SK-N-SH (cell line): ENCODE results near the gene GAS7. TPM values are rescaled to one million over a fixed set of nuclear protein-coding genes. Genes with fewer than 3 reads are reported as not detected.

Source experiments
- CTCF ChIA-PET: fragments of 300-600, 350-600 bp; formaldehyde crosslinking; extraction: SDS; loops from one replicate; lab custom pipeline; 2021; lab: Yijun Ruan, JAX
- POLR2A ChIA-PET: fragments of 350-600 bp; sonication (Branson Sonifier 250); formaldehyde crosslinking; extraction: SDS; loops from one replicate; lab custom pipeline; 2020; ENCODE audit warnings: antibody characterized with exemption, inconsistent platforms; lab: Yijun Ruan, JAX
- DNase-seq: peaks from one replicate; pipeline ENCODE4 v3.0.0; 2012
- H2AFZ ChIP-seq: fragments of 200-600 bp; sonication (generic); 2 replicates; pipeline ENCODE4 v1.8.1; 2016; ENCODE audit warnings: antibody characterized with exemption, mild to moderate bottlenecking, low read depth
- H3F3A ChIP-seq: fragments of 200-600 bp; sonication (generic); replicated peaks from 2 replicates; pipeline ENCODE3; 2016; ENCODE audit warnings: antibody characterized with exemption, mild to moderate bottlenecking; ENCODE audit not compliant: insufficient read depth
- H3K27ac ChIP-seq, 2 experiments: fragments of 200-500 bp in 1 of 2; fragments of 200-600 bp in 1 of 2; sonication (Bioruptor generic) in 1 of 2; sonication (generic), shearing (Covaris generic) in 1 of 2; 2 replicates each; pipeline versions ENCODE4 v1.5.1 to v1.6.1; 2014 to 2016; ENCODE audit warnings: low read depth in 2 of 2, inconsistent platforms in 1 of 2, low read length in 1 of 2, mild to moderate bottlenecking in 1 of 2, mixed read lengths in 1 of 2
- H3K27me3 ChIP-seq: fragments of 200-600 bp; sonication (generic), shearing (Covaris generic); 2 replicates; pipeline ENCODE4 v1.6.1; 2016; ENCODE audit warnings: mixed run types; ENCODE audit not compliant: insufficient read depth
- H3K36me3 ChIP-seq, 2 experiments: fragments of 200-500 bp in 1 of 2; fragments of 200-600 bp in 1 of 2; sonication (Bioruptor generic) in 1 of 2; sonication (generic) in 1 of 2; replicated peaks in 1 of 2; 2 replicates each; pipeline versions ENCODE3 to v1.5.1; 2014 to 2016; ENCODE audit warnings: low read length in 1 of 2, mild to moderate bottlenecking in 1 of 2; ENCODE audit not compliant: insufficient read depth in 2 of 2, control insufficient read depth in 1 of 2
- H3K4me1 ChIP-seq, 2 experiments: fragments of 200-500 bp in 1 of 2; fragments of 200-600 bp in 1 of 2; sonication (Bioruptor generic) in 1 of 2; sonication (generic), shearing (Covaris generic) in 1 of 2; 2 replicates each; pipeline versions ENCODE4 v1.5.1 to v1.6.1; 2014 to 2016; ENCODE audit warnings: low read depth in 1 of 2, low read length in 1 of 2, mixed run types in 1 of 2; ENCODE audit not compliant: insufficient read depth in 2 of 2, control insufficient read depth in 1 of 2
- H3K4me2 ChIP-seq: fragments of 200-600 bp; sonication (generic), shearing (Covaris generic); 2 replicates; pipeline ENCODE4 v1.6.1; 2017; ENCODE audit warnings: mixed run types
- H3K4me3 ChIP-seq, 2 experiments: fragments of 200-500 bp in 1 of 2; fragments of 200-600 bp in 1 of 2; sonication (Bioruptor generic) in 1 of 2; sonication (generic), shearing (Covaris generic) in 1 of 2; 2 replicates each; pipeline versions ENCODE4 v1.5.1 to v1.8.1; 2014 to 2016; ENCODE audit warnings: low read depth in 2 of 2, inconsistent platforms in 1 of 2, low read length in 1 of 2, mild to moderate bottlenecking in 1 of 2, mixed read lengths in 1 of 2, moderate library complexity in 1 of 2
- H3K79me2 ChIP-seq: fragments of 200-600 bp; sonication (generic); 2 replicates; pipeline ENCODE4 v1.8.1; 2017; ENCODE audit warnings: mild to moderate bottlenecking; ENCODE audit not compliant: insufficient read depth
- H3K9ac ChIP-seq: fragments of 200-600 bp; sonication (generic); 2 replicates; pipeline ENCODE4 v1.6.1; 2017; ENCODE audit warnings: mixed run types
- H3K9me2 ChIP-seq: fragments of 200-600 bp; sonication (generic); 2 replicates; pipeline ENCODE4 v1.6.1; 2017; ENCODE audit warnings: mixed run types
- H3K9me3 ChIP-seq: fragments of 200-600 bp; sonication (generic); 2 replicates; pipeline ENCODE4 v1.6.1; 2017; ENCODE audit warnings: mixed run types, mild to moderate bottlenecking, moderate library complexity
- H4K20me1 ChIP-seq: fragments of 200-600 bp; sonication (generic); 2 replicates; pipeline ENCODE4 v1.6.1; 2017; ENCODE audit warnings: mild to moderate bottlenecking, mixed run types; ENCODE audit not compliant: insufficient read depth
- CHD2 ChIP-seq: fragments of 150-350 bp; IDR thresholded peaks from 2 replicates; pipeline ENCODE4 v1.6.1; 2018; ENCODE audit warnings: low read length; ENCODE audit not compliant: partially characterized antibody
- ELF1 ChIP-seq: IDR thresholded peaks from 2 replicates; pipeline ENCODE4 v1.4.0; 2012
- EP300 ChIP-seq, 2 experiments: IDR thresholded peaks; 2 replicates each; pipeline versions ENCODE4 v1.4.0 to v1.6.1; 2012; ENCODE audit warnings: borderline replicate concordance in 1 of 2, low read depth in 1 of 2, low read length in 1 of 2
- EZH2phosphoT487 ChIP-seq: fragments of 200-600 bp; sonication (generic); IDR thresholded peaks from 2 replicates; pipeline ENCODE4 v1.6.1; 2017; ENCODE audit warnings: low read depth, mixed run types, mild to moderate bottlenecking, antibody characterized with exemption, moderate library complexity, borderline replicate concordance
- FOXJ3 ChIP-seq: sonication (generic); formaldehyde crosslinking; IDR thresholded peaks from 2 replicates; pipeline ENCODE4 v1.5.1; 2020; ENCODE audit warnings: mild to moderate bottlenecking, missing genetic modification reagents
- GABPA ChIP-seq: IDR thresholded peaks from 2 replicates; pipeline ENCODE4 v1.4.0; 2012; ENCODE audit warnings: low read depth, mild to moderate bottlenecking
- GATA2 ChIP-seq: sonication (generic); formaldehyde crosslinking; IDR thresholded peaks from 2 replicates; pipeline ENCODE4 v1.5.0; 2020; ENCODE audit warnings: mild to moderate bottlenecking, missing genetic modification reagents
- MEF2A ChIP-seq: IDR thresholded peaks from 2 replicates; pipeline ENCODE4 v1.4.0; 2012; ENCODE audit warnings: low read depth, borderline replicate concordance
- MXI1 ChIP-seq: IDR thresholded peaks from 2 replicates; pipeline ENCODE4 v1.6.1; 2012; ENCODE audit warnings: mild to moderate bottlenecking, low read depth, low read length, improper control_type of control experiment
- NFIC ChIP-seq: IDR thresholded peaks from 2 replicates; pipeline ENCODE4 v1.4.0; 2012; ENCODE audit warnings: borderline replicate concordance
- NRF1 ChIP-seq: IDR thresholded peaks from 2 replicates; pipeline ENCODE4 v1.6.1; 2012; ENCODE audit warnings: low read depth, mild to moderate bottlenecking, low read length
- RCOR1 ChIP-seq: fragments of 150-350 bp; IDR thresholded peaks from 2 replicates; pipeline ENCODE4 v1.6.1; 2017; ENCODE audit warnings: antibody characterized with exemption, low read length
- RFX5 ChIP-seq: IDR thresholded peaks from 2 replicates; pipeline ENCODE4 v1.6.1; 2012; ENCODE audit warnings: mild to moderate bottlenecking, improper control_type of control experiment, low read length
- SIN3A ChIP-seq: IDR thresholded peaks from 2 replicates; pipeline ENCODE4 v1.6.1; 2012; ENCODE audit warnings: low read depth, mild to moderate bottlenecking, low read length, moderate library complexity, borderline replicate concordance
- YY1 ChIP-seq: IDR thresholded peaks from 2 replicates; pipeline ENCODE4 v1.4.0; 2012; ENCODE audit warnings: low read depth, mild to moderate bottlenecking
- WGBS: methylation state at CpG from one replicate; pipeline ENCODE4 v1.1.6; 2017; ENCODE audit warnings: low lambda C conversion rate; 5-methylcytosine and 5-hydroxymethylcytosine counted together
- polyA plus RNA-seq, 3 experiments: library from polyadenylated mRNA; depleted of rRNA; stranded (reverse); fragments of >200 nt; gene quantifications; 2 replicates each; pipeline ENCODE4 v1.2.3, GENCODE V29; 2012
- TF ChIP-seq, protein P1 (sequence below): fragments of 200-600 bp; sonication (generic); IDR thresholded peaks from 2 replicates; pipeline ENCODE4 v1.6.1; 2017; ENCODE audit warnings: antibody characterized with exemption, mild to moderate bottlenecking, moderate library complexity
- TF ChIP-seq, protein P2 (sequence below): IDR thresholded peaks from 2 replicates; pipeline ENCODE4; 2012
- TF ChIP-seq, protein P3 (sequence below): fragments of 150-350 bp; IDR thresholded peaks from 2 replicates; pipeline ENCODE4 v1.6.1; 2017; ENCODE audit warnings: antibody characterized with exemption, low read length, low read depth, borderline replicate concordance
- TF ChIP-seq, protein P4 (sequence below): fragments of 150-350 bp; IDR thresholded peaks from 2 replicates; pipeline ENCODE4 v1.6.1; 2016; ENCODE audit warnings: mild to moderate bottlenecking, low read depth, low read length
- TF ChIP-seq, protein P5 (sequence below): IDR thresholded peaks from 2 replicates; pipeline ENCODE4 v1.4.0; 2012; ENCODE audit warnings: low read depth, borderline replicate concordance

Gene GAS7
- polyA plus RNA-seq, 1 of the 3 experiments (the other 2 are of a cell fraction), result 0.12 TPM

DNA sequence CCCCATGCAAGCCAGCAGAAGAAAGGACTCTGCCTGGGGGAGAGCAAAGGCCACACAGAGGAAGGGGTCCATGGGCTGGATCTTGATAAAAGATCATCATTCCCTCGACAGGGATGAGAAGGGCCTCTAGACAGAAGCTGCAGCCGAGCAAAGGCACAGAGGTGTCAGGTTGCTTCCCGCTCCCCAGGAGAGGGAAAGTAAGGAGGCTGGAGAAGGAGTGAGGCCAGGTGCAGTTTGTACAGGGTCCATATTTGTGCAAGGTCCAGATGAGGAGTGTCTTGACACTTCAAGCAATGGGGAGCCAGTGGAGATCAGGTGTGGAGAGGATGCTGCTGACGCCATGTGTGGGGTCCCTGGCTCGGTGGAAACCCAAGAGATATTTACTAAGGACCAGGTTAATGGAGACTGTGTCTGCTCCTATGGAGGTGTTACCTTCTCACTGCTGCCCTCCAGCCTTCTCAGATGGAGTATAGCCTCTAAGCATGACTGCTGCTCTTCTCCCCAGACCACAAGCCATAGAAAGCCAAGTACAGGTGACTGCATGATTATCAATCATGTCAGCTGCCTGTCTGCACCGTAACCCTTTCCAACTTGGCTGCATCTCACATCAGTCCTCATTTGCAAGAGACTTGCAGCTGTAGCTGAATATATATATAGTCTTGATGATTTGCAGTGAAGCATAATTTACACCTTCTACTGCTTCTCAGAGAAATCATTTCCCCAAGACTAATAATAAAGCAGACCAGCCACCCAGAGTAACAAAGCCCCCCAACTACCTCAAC is 21.1 kb downstream of the GAS7 start:
- TF ChIP-seq, protein P1, sequence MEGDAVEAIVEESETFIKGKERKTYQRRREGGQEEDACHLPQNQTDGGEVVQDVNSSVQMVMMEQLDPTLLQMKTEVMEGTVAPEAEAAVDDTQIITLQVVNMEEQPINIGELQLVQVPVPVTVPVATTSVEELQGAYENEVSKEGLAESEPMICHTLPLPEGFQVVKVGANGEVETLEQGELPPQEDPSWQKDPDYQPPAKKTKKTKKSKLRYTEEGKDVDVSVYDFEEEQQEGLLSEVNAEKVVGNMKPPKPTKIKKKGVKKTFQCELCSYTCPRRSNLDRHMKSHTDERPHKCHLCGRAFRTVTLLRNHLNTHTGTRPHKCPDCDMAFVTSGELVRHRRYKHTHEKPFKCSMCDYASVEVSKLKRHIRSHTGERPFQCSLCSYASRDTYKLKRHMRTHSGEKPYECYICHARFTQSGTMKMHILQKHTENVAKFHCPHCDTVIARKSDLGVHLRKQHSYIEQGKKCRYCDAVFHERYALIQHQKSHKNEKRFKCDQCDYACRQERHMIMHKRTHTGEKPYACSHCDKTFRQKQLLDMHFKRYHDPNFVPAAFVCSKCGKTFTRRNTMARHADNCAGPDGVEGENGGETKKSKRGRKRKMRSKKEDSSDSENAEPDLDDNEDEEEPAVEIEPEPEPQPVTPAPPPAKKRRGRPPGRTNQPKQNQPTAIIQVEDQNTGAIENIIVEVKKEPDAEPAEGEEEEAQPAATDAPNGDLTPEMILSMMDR, result no peak
- TF ChIP-seq RCOR1 (no peak), MEF2A (no peak), EP300 (IDR thresholded peaks at IDR 0.05; ENCODE audit: borderline replicate concordance in 1 of 2, low read depth in 1 of 2, low read length in 1 of 2) (no peak), MXI1 (no peak), GATA2 (CRISPR knock-in tag) (no peak), GABPA (no peak), RFX5 (no peak), NRF1 (no peak), ELF1 (no peak), YY1 (no peak), FOXJ3 (CRISPR knock-in tag) (no peak), CHD2 (no peak), SIN3A (no peak), NFIC (no peak), EZH2phosphoT487 (no peak)
- TF ChIP-seq, protein P2, sequence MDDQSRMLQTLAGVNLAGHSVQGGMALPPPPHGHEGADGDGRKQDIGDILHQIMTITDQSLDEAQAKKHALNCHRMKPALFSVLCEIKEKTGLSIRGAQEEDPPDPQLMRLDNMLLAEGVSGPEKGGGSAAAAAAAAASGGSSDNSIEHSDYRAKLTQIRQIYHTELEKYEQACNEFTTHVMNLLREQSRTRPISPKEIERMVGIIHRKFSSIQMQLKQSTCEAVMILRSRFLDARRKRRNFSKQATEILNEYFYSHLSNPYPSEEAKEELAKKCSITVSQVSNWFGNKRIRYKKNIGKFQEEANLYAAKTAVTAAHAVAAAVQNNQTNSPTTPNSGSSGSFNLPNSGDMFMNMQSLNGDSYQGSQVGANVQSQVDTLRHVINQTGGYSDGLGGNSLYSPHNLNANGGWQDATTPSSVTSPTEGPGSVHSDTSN, result no peak
- TF ChIP-seq, protein P3, sequence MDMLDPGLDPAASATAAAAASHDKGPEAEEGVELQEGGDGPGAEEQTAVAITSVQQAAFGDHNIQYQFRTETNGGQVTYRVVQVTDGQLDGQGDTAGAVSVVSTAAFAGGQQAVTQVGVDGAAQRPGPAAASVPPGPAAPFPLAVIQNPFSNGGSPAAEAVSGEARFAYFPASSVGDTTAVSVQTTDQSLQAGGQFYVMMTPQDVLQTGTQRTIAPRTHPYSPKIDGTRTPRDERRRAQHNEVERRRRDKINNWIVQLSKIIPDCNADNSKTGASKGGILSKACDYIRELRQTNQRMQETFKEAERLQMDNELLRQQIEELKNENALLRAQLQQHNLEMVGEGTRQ, result no peak
- TF ChIP-seq, protein P4, sequence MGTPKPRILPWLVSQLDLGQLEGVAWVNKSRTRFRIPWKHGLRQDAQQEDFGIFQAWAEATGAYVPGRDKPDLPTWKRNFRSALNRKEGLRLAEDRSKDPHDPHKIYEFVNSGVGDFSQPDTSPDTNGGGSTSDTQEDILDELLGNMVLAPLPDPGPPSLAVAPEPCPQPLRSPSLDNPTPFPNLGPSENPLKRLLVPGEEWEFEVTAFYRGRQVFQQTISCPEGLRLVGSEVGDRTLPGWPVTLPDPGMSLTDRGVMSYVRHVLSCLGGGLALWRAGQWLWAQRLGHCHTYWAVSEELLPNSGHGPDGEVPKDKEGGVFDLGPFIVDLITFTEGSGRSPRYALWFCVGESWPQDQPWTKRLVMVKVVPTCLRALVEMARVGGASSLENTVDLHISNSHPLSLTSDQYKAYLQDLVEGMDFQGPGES, result no peak
- TF ChIP-seq, protein P5, sequence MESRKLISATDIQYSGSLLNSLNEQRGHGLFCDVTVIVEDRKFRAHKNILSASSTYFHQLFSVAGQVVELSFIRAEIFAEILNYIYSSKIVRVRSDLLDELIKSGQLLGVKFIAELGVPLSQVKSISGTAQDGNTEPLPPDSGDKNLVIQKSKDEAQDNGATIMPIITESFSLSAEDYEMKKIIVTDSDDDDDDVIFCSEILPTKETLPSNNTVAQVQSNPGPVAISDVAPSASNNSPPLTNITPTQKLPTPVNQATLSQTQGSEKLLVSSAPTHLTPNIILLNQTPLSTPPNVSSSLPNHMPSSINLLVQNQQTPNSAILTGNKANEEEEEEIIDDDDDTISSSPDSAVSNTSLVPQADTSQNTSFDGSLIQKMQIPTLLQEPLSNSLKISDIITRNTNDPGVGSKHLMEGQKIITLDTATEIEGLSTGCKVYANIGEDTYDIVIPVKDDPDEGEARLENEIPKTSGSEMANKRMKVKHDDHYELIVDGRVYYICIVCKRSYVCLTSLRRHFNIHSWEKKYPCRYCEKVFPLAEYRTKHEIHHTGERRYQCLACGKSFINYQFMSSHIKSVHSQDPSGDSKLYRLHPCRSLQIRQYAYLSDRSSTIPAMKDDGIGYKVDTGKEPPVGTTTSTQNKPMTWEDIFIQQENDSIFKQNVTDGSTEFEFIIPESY, result no peak
- H3K27me3 ChIP-seq, result peaks cover 12% of the 10 kb centered on the region; the same call in 1 of the 2 replicates
- no peak overlapping the region for H3K27ac ChIP-seq
- ChIA-PET CTCF (interaction anchor here (0.7 kb wide), 1 partner anchor 121 kb away, joined by 3 read pairs; no protein-coding TSS in a partner anchor), POLR2A (no interaction called here)
- 22% methylated on average over 6 of the region's 6 CpGs for WGBS
- no peaks in the 10 kb centered on the region for H3K9me2 ChIP-seq
- no peaks in the 10 kb centered on the region for H3K36me3 ChIP-seq
- H3K79me2 ChIP-seq, result no peaks in the 10 kb centered on the region
- H3K4me3 ChIP-seq, result no peak overlapping the region
- H3K9ac ChIP-seq, result no peak overlapping the region
- no peaks in the 10 kb centered on the region for H3K9me3 ChIP-seq
- H3K4me1 ChIP-seq, result no peaks in the 10 kb centered on the region
- no peak overlapping the region for H2AFZ ChIP-seq
- no peak for DNase-seq
- H4K20me1 ChIP-seq, result no peaks in the 10 kb centered on the region
- no peaks in the 10 kb centered on the region for H3F3A ChIP-seq
- H3K4me2 ChIP-seq, result no peak overlapping the region
